Fibroblast of lung (primary cell): ENCODE measurements around the gene OVCA2.

Source experiments
- EZH2 ChIP-seq: IDR thresholded peaks from 2 replicates; pipeline ENCODE4 v1.5.1; 2012; ENCODE audit warnings: low read length, control low read depth, mild to moderate bottlenecking; ENCODE audit errors: missing control alignments
- TF ChIP-seq, protein P1 (sequence below), 2 donors: IDR thresholded peaks in 1 of 2; conservative IDR thresholded peaks in 1 of 2; 1 replicate in 1 of 2; 2 replicates in 1 of 2; pipeline ENCODE4 v1.5.1; 2011 to 2012; ENCODE audit warnings: low read length in 2 of 2, control low read depth in 1 of 2, inconsistent platforms in 1 of 2, low read depth in 1 of 2, mild to moderate bottlenecking in 1 of 2

DNA sequence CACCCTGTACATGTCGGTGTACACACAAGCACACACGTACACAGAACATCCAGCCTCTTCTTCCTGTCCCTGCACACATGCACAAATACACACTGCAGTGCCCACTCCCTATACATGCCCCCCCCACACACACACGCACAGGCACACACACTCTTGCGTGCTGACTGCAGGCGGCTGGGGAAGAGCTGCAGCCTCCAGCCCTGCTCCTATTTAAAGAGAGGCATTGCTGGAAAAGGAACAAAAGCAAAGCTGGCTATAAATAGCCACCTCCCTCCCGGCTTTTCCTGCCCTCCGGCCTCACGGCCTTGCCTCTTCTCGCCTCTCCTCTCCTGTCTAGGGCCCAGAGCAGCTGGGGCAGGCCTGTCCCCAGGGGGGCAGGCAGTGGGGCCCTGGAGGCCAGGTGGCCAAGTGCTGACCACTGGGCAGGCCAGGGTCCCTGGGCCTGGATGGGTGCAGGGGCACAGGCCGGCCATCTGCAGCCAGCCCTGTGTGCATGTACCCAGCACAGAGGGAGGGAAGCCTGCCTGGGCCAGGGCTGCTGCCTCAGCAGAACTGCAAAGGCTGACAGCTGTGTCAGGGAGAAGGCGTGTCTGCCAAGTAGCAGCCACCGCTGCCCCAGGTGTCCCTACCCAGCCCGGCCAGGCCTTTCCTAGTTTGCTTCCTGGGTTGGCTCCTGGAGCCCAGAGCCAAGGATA lies 42.1 kb upstream of the OVCA2 start:
- TF ChIP-seq, protein P1, sequence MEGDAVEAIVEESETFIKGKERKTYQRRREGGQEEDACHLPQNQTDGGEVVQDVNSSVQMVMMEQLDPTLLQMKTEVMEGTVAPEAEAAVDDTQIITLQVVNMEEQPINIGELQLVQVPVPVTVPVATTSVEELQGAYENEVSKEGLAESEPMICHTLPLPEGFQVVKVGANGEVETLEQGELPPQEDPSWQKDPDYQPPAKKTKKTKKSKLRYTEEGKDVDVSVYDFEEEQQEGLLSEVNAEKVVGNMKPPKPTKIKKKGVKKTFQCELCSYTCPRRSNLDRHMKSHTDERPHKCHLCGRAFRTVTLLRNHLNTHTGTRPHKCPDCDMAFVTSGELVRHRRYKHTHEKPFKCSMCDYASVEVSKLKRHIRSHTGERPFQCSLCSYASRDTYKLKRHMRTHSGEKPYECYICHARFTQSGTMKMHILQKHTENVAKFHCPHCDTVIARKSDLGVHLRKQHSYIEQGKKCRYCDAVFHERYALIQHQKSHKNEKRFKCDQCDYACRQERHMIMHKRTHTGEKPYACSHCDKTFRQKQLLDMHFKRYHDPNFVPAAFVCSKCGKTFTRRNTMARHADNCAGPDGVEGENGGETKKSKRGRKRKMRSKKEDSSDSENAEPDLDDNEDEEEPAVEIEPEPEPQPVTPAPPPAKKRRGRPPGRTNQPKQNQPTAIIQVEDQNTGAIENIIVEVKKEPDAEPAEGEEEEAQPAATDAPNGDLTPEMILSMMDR (conservative IDR thresholded peaks at IDR 0.05 in 1 of 2, IDR thresholded peaks at IDR 0.05 in 1 of 2; ENCODE audit: low read depth in 1 of 2, low read length in 2 of 2) = no peak
- no peak for TF ChIP-seq EZH2
